B cell (primary cell): ENCODE data around the gene KRT73.

Source experiments
- EZH2 ChIP-seq: IDR thresholded peaks from 2 replicates; pipeline ENCODE4 v1.6.1; 2012; ENCODE audit warnings: borderline replicate concordance, low read depth, mild to moderate bottlenecking, moderate library complexity, low read length; ENCODE audit not compliant: insufficient read depth, poor library complexity, severe bottlenecking
- TF ChIP-seq, protein P1 (sequence below): fragments of 200-600 bp; IDR thresholded peaks from one replicate; pipeline ENCODE4 v1.8.0; 2022; ENCODE audit warnings: antibody characterized with exemption, mild to moderate bottlenecking

DNA sequence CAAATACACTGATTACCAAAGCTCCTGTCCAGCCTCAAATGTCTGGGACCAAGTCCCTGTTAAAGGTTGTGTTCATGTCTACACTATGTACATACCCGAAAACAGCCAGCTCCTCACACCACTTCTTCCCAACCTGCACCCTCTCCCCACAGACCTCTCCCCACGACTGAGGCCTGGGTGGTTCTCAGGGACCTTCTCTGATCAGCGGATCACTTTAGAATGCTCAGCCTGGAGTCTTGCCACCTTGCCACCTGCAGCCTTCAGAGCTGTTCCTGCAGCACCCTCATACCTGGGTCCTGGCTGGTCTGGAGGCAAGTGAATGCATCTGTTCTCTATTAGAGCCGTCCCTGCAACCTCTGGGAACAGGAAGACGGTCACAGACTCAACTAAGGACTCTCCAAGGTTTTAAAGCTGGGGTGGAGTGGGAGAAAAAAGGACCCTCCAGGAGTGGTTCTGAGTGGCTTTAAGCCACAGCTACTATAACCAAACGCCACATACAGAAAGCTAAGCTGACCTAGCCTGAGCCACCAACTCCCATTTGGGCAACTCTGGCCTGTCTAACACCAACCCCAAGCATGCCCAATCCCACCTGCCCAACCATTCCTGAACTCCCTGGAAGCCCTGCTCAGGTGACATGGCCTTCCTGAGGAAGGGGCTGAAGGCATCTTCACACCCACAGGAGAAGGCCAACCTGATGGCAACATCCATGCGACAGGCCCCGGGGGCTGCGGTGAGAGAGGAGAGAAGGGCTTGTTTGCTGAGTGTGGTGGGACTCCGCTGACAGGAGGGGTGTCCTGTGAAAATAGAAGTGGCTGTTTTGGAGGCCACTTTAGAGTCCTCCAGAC, 25.1 kb upstream of the KRT73 start:
- TF ChIP-seq, protein P1, sequence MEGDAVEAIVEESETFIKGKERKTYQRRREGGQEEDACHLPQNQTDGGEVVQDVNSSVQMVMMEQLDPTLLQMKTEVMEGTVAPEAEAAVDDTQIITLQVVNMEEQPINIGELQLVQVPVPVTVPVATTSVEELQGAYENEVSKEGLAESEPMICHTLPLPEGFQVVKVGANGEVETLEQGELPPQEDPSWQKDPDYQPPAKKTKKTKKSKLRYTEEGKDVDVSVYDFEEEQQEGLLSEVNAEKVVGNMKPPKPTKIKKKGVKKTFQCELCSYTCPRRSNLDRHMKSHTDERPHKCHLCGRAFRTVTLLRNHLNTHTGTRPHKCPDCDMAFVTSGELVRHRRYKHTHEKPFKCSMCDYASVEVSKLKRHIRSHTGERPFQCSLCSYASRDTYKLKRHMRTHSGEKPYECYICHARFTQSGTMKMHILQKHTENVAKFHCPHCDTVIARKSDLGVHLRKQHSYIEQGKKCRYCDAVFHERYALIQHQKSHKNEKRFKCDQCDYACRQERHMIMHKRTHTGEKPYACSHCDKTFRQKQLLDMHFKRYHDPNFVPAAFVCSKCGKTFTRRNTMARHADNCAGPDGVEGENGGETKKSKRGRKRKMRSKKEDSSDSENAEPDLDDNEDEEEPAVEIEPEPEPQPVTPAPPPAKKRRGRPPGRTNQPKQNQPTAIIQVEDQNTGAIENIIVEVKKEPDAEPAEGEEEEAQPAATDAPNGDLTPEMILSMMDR: no peak
- no peak for TF ChIP-seq EZH2
